K562 (cell line): Measurements from ENCODE around the gene PIGH. TPM values are rescaled to one million over a fixed set of nuclear protein-coding genes. Genes with fewer than 3 reads are reported as not detected.
A peak's percentile ranks its signal among the peaks of the same experiment; 100 is the strongest.

Experiments
- BCOR ChIP-seq: fragments of 450-650 bp; IDR thresholded peaks from 2 replicates; pipeline ENCODE4 v1.6.1; 2016
- HOXB6 ChIP-seq: fragments of 250-450 bp; sonication (Bioruptor Pico); IDR thresholded peaks from 2 replicates; pipeline ENCODE4 v1.5.1; 2022; ENCODE audit warnings: mild to moderate bottlenecking, borderline replicate concordance
- IFI16 ChIP-seq: fragments of 250-450 bp; sonication (Bioruptor Pico); IDR thresholded peaks from 2 replicates; pipeline ENCODE4 v2.1.2; 2022; ENCODE audit warnings: mild to moderate bottlenecking, inconsistent platforms
- JUND ChIP-seq, 2 experiments: IDR thresholded peaks; 2 replicates in 1 of 2; 3 replicates in 1 of 2; pipeline ENCODE4 v1.6.1; 2011; ENCODE audit warnings: borderline replicate concordance in 2 of 2, low read depth in 2 of 2, low read length in 2 of 2, improper control_type of control experiment in 1 of 2, missing biosample characterization in 1 of 2, missing genetic modification characterization in 1 of 2, missing genetic modification reagents in 1 of 2
- KLF16 ChIP-seq: IDR thresholded peaks from 2 replicates; pipeline ENCODE4 v1.6.1; 2016; ENCODE audit warnings: antibody characterized with exemption
- MBD2 ChIP-seq: sonication (generic); IDR thresholded peaks from 2 replicates; pipeline ENCODE4 v1.6.1; 2016; ENCODE audit warnings: low read depth, borderline replicate concordance
- PCBP1 ChIP-seq: fragments of 200-400 bp; formaldehyde crosslinking; IDR thresholded peaks from 2 replicates; pipeline ENCODE4 v1.6.1; 2018; ENCODE audit warnings: mild to moderate bottlenecking, low read depth, low read length; ENCODE audit not compliant: poor library complexity, severe bottlenecking
- SIN3B ChIP-seq: fragments of 450-650 bp; IDR thresholded peaks from 2 replicates; pipeline ENCODE4 v1.6.1; 2017; ENCODE audit warnings: low read depth, mild to moderate bottlenecking, moderate library complexity
- TAF9B ChIP-seq: fragments of 450-650 bp; IDR thresholded peaks from 2 replicates; pipeline ENCODE4 v1.6.1; 2018; ENCODE audit warnings: mild to moderate bottlenecking; ENCODE audit not compliant: partially characterized antibody
- VEZF1 ChIP-seq: fragments of 200-800 bp; sonication (Bioruptor generic); IDR thresholded peaks from 2 replicates; pipeline ENCODE4 v1.6.1; 2017; ENCODE audit warnings: missing genetic modification characterization, missing compliant biosample characterization
- ZBTB26 ChIP-seq: fragments of 450-650 bp; formaldehyde crosslinking; IDR thresholded peaks from 2 replicates; pipeline ENCODE4 v1.4.0; 2022; ENCODE audit warnings: missing genetic modification characterization
- polyA plus RNA-seq, 8 experiments: library from polyadenylated mRNA; depleted of rRNA in 4 of 8; stranded (reverse) in 5 of 8; unstranded in 3 of 8; fragments of >200 nt; fragmentation: Nextera tagmentation in 2 of 8; fragmentation: Illumina TruSeq in 1 of 8; extraction: Ambion mirVana in 2 of 8; extraction: Trizol in 1 of 8; gene quantifications; 2 replicates each; pipeline versions ENCODE4 v1.2.1 to v1.2.3, GENCODE V29; 2011 to 2014; ENCODE audit warnings: inconsistent platforms in 1 of 8, missing spikeins in 1 of 8
- total RNA-seq, 7 experiments: library from RNA; depleted of rRNA in 6 of 7; stranded (reverse); fragments of >200 nt in 6 of 7; fragmentation: Illumina TruSeq in 2 of 7; extraction: Trizol in 2 of 7; gene quantifications; 2 replicates each; pipeline versions ENCODE4 v1.2.1 to v1.2.3, GENCODE V29; 2011 to 2021; ENCODE audit warnings: low replicate concordance in 1 of 7
- TF ChIP-seq, protein P1 (sequence below): fragments of 450-650 bp; IDR thresholded peaks from 2 replicates; pipeline ENCODE4 v1.6.1; 2017; ENCODE audit warnings: antibody characterized with exemption, mild to moderate bottlenecking
- TF ChIP-seq, protein P2 (sequence below): sonication (generic); formaldehyde crosslinking; IDR thresholded peaks from 2 replicates; pipeline ENCODE4 v1.8.0; 2022; ENCODE audit warnings: mild to moderate bottlenecking, missing genetic modification reagents
- TF ChIP-seq, protein P3 (sequence below): sonication (generic); formaldehyde crosslinking; IDR thresholded peaks from 2 replicates; pipeline ENCODE4 v1.8.0; 2022; ENCODE audit warnings: mild to moderate bottlenecking, missing genetic modification reagents
- TF ChIP-seq, protein P4 (sequence below): fragments of 250-450 bp; sonication (Bioruptor Pico); IDR thresholded peaks from 2 replicates; pipeline ENCODE4 v1.5.0; 2020; ENCODE audit warnings: mild to moderate bottlenecking, borderline replicate concordance

Gene PIGH
- total and polyA plus RNA-seq, 9 of the 15 experiments (the other 6 are each of a cell fraction or from before 2014, with no cell fraction given), result 21.1 to 53.4 (median 24.7) TPM

DNA sequence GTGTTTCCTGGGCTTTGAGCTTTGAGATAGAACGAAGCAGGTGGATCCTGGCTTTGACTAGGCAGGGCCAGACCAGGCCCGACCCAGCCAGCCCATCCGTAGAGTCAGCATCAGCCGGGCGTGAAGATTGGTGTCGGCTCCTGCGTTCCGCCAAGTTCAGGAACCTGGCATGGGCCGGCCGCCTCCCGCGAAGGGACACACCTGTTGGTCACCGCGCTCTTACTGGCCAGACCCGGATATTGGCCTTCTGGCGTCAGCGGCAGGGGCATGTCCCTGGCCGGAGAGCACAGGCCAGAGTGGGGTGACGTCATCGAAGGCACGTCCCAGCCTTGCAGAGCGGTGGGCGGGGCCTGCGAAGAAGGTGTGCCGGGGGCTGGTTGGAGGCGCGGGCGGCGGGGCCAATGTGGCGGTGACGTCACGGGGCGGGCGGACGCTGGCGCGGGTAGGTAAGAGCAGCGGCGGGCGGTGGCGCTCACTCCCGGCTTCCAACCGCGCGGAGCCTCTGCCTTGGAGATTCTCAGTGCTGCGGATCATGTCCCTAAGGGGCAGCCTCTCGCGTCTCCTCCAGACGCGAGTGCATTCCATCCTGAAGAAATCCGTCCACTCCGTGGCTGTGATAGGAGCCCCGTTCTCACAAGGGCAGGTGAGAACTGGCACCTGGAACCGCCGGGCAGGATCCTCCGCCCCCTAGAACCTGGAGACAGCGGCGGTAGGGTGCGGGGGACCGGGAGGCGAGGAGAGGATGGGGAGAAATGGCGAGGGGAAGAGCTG, 19.6 kb upstream of the PIGH start, which contains the start of gene ARG2 (continued):
- TF ChIP-seq TAF9B, result peak; percentile 87
- TF ChIP-seq MBD2, result no peak
- TF ChIP-seq BCOR, result no peak
- no peak for TF ChIP-seq HOXB6 (CRISPR knock-in tag)
- TF ChIP-seq, protein P1, sequence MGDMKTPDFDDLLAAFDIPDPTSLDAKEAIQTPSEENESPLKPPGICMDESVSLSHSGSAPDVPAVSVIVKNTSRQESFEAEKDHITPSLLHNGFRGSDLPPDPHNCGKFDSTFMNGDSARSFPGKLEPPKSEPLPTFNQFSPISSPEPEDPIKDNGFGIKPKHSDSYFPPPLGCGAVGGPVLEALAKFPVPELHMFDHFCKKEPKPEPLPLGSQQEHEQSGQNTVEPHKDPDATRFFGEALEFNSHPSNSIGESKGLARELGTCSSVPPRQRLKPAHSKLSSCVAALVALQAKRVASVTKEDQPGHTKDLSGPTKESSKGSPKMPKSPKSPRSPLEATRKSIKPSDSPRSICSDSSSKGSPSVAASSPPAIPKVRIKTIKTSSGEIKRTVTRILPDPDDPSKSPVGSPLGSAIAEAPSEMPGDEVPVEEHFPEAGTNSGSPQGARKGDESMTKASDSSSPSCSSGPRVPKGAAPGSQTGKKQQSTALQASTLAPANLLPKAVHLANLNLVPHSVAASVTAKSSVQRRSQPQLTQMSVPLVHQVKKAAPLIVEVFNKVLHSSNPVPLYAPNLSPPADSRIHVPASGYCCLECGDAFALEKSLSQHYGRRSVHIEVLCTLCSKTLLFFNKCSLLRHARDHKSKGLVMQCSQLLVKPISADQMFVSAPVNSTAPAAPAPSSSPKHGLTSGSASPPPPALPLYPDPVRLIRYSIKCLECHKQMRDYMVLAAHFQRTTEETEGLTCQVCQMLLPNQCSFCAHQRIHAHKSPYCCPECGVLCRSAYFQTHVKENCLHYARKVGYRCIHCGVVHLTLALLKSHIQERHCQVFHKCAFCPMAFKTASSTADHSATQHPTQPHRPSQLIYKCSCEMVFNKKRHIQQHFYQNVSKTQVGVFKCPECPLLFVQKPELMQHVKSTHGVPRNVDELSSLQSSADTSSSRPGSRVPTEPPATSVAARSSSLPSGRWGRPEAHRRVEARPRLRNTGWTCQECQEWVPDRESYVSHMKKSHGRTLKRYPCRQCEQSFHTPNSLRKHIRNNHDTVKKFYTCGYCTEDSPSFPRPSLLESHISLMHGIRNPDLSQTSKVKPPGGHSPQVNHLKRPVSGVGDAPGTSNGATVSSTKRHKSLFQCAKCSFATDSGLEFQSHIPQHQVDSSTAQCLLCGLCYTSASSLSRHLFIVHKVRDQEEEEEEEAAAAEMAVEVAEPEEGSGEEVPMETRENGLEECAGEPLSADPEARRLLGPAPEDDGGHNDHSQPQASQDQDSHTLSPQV, result 0 out of 2 replicates have a peak, but pooled peaks have one; percentile 36
- 0 out of 2 replicates have a peak, but pooled peaks have one; percentile 31 for TF ChIP-seq SIN3B
- TF ChIP-seq KLF16, result no peak
- TF ChIP-seq, protein P2, sequence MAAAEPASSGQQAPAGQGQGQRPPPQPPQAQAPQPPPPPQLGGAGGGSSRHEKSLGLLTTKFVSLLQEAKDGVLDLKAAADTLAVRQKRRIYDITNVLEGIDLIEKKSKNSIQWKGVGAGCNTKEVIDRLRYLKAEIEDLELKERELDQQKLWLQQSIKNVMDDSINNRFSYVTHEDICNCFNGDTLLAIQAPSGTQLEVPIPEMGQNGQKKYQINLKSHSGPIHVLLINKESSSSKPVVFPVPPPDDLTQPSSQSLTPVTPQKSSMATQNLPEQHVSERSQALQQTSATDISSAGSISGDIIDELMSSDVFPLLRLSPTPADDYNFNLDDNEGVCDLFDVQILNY (CRISPR knock-in tag), result peak; percentile 19; the same call in 1 of the 2 replicates
- peak; percentile 64 for TF ChIP-seq VEZF1
- TF ChIP-seq, protein P3, sequence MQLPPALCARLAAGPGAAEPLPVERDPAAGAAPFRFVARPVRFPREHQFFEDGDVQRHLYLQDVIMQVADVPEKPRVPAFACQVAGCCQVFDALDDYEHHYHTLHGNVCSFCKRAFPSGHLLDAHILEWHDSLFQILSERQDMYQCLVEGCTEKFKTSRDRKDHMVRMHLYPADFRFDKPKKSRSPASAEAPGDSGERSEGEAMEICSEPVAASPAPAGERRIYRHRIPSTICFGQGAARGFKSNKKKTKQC, result no peak
- peak; percentile 99 for TF ChIP-seq JUND (IDR thresholded peaks at IDR 0.05; ENCODE audit: borderline replicate concordance, low read depth, low read length)
- TF ChIP-seq JUND (tag; IDR thresholded peaks at IDR 0.05; ENCODE audit: borderline replicate concordance, low read depth, low read length), result peak; percentile 97
- no peak for TF ChIP-seq ZBTB26 (CRISPR knock-in tag)
- TF ChIP-seq, protein P4, sequence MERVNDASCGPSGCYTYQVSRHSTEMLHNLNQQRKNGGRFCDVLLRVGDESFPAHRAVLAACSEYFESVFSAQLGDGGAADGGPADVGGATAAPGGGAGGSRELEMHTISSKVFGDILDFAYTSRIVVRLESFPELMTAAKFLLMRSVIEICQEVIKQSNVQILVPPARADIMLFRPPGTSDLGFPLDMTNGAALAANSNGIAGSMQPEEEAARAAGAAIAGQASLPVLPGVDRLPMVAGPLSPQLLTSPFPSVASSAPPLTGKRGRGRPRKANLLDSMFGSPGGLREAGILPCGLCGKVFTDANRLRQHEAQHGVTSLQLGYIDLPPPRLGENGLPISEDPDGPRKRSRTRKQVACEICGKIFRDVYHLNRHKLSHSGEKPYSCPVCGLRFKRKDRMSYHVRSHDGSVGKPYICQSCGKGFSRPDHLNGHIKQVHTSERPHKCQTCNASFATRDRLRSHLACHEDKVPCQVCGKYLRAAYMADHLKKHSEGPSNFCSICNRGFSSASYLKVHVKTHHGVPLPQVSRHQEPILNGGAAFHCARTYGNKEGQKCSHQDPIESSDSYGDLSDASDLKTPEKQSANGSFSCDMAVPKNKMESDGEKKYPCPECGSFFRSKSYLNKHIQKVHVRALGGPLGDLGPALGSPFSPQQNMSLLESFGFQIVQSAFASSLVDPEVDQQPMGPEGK, result no peak
- no peak for TF ChIP-seq IFI16 (CRISPR knock-in tag)
- no peak for TF ChIP-seq PCBP1
